GM21360 (cell line): ENCODE data around the gene NCOA3.
"Not testable (repeated sequence)": the region's sequence is repeated elsewhere in the genome, so short reads cannot be mapped to it uniquely, and the experiment has no call there.

Experiments
- ATAC-seq: cut with Tn5 transposase; IDR thresholded peaks from one replicate; pipeline ENCODE4 v1.9.1; 2021; ENCODE audit warnings: mild to moderate bottlenecking, moderate library complexity; ENCODE audit not compliant: unreplicated experiment

NCOA3 gene

GRCh38 chr20:47594157-47594556 lies 92.5 kb downstream of the NCOA3 start:
- no peak for ATAC-seq

- ATAC-seq = not testable (repeated sequence)
Observed at GRCh38 chr20:47595138-47595537, 93.5 kb downstream of the NCOA3 start.

- no peak for ATAC-seq
Observed at GRCh38 chr20:47596003-47596571, 94.4 kb downstream of the NCOA3 start.

DNA sequence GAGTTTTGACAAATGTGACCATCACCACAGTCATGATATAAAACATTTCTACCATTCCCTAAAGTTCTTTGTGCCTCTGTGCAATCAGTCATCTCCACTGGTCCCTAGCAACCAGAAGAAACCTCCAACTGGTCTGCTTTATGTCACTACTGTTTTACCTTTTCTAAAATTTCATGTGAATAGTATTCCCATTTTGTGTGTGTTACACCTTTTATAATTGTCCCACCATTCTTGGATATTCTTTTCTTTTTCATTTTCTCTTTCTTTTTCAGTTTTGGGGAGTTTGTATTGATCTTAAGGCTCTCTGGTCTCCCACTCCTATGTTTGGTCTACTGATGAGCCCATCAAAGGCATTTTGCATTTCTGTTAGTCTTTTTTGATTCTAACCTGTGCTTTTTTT lies 95.4 kb downstream of the NCOA3 start:
- no peak for ATAC-seq

GRCh38 chr20:47598911-47599744 lies 97.4 kb downstream of the NCOA3 start:
- ATAC-seq = no peak

- ATAC-seq = no peak
Observed at GRCh38 chr20:47600967-47601547, 99.4 kb downstream of the NCOA3 start.

DNA sequence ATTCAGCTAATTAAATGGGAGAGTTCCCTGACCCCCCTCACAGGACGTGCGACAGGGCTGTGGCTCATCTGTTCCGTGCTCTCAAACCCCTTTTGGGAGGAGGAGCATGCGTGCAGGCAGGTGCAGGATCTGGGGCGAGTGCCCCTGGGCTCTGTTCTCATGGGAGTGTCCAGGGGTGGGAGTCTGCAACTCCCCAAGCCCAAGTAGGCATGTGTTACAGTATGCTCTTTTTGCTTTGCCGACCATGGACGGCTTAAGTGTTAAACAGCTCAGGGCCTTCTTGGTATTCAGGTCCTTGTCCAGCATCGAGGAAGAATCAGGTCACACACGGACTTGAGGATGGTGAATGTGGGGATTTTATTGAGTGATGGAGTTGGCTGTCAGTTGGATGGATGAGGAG lies 101.6 kb downstream of the NCOA3 start:
- ATAC-seq = no peak

DNA sequence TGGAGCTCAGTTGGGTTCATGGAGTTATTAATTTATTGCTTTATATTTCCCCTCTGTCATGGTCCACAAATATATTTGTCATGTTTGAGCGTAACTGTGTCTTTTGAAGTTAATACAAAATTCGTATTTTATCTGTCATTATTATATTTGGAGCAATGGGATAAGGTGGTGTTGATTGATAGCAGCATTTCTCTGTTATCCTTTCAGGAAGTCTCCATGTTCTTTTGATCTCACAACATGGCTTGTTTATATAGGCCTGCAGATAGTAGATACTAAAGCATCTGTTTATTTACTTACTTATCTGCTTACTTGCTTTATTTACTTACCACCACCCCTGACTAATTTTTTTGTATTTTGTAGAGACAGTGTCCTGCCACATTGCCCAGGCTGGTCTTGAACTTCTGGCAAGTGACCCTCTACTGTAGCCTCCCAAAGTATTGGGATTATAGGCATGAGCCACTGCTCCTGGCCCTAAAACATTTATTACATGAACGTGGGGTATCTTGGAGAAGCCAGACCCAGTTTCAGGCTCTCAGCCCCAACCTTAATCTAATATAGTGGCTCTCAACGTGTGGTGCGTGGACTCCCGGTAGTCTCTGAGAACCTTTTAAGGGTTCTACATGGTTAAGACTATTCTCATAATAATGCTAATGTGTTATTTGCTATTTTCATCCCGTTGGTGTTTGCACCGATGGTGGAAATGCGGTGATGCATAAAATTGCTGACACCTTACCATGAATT lies 104.2 kb downstream of the NCOA3 start:
- no peak for ATAC-seq

- no peak for ATAC-seq
Observed at GRCh38 chr20:47606414-47606982, 104.8 kb downstream of the NCOA3 start.

DNA sequence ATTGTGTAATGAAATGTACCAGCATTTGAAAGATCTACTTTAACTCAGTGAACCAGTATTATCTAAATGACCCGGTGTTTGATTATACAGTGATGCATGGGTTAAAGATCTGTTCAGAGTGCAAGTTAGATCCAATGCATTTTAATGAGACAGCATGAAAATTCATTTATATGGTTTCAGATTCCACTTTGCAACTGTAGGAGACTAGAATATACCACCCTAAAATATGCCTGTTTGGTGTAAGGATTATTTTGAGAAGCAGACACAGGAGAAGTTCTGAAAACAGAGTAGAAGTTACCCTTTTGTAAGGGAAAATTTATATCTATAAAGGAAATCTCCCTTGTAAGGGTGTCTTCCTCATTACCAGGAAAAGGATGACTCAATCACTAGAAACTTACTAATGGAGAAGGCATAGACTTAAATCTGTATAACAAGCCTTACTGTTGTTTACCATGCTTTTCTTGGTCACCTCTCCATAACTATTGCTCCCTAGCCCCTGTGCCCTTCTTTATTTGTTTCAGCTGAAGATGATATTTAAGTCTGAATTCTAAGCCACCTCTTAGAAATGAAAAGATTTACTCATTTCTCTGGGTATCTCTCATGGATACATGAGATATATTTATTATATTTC lies 105.4 kb downstream of the NCOA3 start:
- ATAC-seq = no peak

GRCh38 chr20:47609001-47609400 lies 107.3 kb downstream of the NCOA3 start:
- no peak for ATAC-seq

DNA sequence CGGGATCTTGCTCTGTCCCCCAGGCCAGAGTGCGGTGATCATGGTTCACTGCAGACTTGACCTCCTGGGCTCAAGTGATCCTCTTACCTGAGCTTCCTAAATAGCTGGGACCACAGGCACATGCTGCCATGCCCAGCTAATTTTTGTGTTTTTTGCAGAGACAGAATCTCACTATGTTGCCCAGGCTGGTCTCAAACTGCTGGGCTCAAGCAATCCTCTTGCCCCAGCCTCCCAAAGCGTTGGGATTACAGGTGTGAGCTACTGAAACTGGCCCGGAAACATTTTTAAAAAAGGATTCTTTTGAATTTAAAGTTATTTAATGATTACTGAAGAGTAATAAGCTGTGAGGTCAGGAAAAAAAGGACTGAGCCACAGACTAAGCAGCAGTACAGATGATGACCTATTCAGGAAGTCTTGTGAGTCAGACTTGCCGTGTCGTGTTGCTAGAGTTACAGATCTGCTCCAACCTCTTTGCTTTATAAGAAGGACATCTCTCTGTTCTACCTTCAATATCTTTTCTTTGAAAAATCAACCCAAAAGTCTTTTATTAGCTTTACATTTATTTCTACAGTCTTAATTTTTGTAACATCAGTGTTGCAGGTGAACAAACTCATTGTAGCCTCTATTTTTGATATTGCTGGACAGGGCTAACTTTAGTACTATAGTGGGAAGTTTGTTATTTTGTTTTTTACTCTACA lies 108.7 kb downstream of the NCOA3 start:
- no peak for ATAC-seq

- ATAC-seq = no peak
Observed at GRCh38 chr20:47610945-47611250, 109.2 kb downstream of the NCOA3 start.

- ATAC-seq = no peak
Observed at GRCh38 chr20:47611785-47612184, 110.1 kb downstream of the NCOA3 start.

DNA sequence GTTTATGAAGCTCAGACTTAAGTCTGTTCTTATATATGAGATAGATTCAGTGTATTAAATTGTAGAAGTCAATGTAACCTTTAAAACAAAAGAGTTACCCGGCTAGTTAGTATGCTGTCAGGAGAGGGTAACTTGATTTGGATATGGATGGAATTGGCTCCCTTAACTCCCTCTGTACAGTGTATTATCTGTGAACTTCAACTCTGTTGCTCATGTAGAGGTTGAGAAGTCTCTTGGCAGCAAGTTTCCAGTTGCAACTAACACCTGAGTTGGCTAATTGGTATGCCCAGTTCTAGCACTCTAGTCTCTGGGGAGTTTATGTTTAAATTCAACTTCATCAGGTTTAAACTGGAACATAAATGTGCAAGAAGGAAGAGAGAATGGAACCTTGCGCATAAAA lies 111.0 kb downstream of the NCOA3 start:
- ATAC-seq = no peak

DNA sequence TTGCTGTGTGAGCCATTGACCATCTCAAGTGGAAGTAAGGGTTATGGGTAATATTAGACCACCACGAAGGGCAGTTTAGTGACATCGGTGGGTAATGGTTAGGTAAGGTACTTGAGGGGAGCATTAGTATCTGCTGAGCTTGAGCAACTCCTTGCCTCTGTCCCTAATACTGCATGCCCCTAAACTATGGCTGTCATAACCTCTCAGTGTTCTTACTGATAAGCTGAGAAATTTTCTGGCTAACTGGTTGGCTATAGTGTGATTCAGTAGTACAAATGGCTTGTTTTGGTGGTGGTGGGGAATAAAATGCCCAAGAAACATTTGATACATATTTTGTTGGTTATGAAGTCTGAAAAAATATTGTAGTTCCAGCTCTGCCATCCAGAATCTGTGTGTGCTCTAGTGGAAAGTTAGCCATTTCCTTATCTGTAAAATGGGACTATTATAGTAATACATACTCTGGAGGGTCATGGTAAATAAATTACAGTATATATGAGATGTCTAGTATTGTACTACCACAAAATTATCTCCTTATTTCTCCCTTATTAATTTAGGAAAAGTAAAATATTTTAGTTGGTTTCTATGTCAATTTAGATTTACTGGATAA lies 113.1 kb downstream of the NCOA3 start:
- ATAC-seq = no peak

DNA sequence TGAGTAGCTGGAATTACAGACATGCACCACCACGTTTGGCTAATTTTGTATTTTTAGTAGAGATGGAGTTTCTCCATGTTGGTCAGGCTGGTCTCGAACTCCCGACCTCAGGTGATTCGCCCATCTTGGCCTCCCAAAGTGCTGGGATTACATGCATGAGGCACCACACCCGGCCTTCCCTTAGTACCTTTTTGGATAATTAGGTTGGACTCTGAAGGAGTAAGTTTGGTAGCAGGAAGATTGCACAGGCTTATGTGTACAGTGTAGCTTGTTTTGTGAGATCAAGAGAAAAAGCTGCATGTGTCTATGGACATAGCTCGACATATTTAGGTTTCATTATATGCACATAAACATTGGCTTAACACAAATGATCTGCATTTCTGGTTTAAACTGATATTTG lies 116.8 kb downstream of the NCOA3 start:
- ATAC-seq = no peak

GRCh38 chr20:47620808-47621805 lies 119.4 kb downstream of the NCOA3 start:
- no peak for ATAC-seq
